HG03159 (cell line): Measurements from ENCODE around the gene DTYMK.

Experiments used
- ATAC-seq: cut with Tn5 transposase; IDR thresholded peaks from one replicate; pipeline ENCODE4 v1.9.1; 2021; ENCODE audit warnings: mild to moderate bottlenecking, moderate library complexity; ENCODE audit not compliant: unreplicated experiment

Gene DTYMK

DNA sequence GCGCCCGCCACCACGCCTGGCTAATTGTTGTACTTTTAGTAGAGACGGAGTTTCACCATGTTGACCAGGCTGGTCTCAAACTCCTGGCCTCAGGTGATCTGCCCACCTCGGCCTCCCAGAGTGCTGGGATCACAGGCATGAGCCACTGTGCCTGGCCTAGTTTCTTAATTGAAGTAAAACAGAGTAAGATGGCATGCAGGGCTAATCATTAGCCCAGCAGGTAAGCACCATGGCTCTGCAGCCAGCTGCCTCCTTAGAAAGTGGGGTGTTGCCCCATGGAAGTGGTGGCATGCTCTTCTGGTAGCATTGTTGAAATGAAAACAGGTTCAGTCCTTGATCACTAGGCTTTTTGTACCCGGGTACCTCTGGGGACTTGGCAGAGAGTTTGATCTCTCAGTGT lies 36.7 kb downstream of the DTYMK start:
- no peak for ATAC-seq

GRCh38 chr2:241649404-241649803 lies 37.2 kb downstream of the DTYMK start:
- no peak for ATAC-seq

DNA sequence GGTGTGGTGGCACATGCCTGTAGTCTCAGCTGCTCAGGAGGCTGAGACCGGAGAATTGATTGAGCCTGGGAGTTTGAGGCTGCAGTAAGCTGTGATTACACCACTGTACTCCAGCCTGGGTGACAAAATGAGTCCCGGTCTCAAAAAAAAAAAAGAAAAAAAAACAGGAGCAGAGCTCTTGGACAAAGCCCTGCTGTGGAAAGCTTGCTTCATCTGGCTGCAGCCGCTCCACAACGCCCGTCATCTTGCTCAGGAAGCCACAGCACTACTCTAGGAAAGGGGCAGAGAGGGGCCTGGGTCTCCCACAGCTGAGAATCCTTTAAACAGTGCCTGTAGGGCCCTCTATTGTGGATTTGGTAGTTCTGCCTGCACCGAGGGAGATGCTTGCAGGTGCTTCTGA lies 38.2 kb downstream of the DTYMK start:
- ATAC-seq = no peak

DNA sequence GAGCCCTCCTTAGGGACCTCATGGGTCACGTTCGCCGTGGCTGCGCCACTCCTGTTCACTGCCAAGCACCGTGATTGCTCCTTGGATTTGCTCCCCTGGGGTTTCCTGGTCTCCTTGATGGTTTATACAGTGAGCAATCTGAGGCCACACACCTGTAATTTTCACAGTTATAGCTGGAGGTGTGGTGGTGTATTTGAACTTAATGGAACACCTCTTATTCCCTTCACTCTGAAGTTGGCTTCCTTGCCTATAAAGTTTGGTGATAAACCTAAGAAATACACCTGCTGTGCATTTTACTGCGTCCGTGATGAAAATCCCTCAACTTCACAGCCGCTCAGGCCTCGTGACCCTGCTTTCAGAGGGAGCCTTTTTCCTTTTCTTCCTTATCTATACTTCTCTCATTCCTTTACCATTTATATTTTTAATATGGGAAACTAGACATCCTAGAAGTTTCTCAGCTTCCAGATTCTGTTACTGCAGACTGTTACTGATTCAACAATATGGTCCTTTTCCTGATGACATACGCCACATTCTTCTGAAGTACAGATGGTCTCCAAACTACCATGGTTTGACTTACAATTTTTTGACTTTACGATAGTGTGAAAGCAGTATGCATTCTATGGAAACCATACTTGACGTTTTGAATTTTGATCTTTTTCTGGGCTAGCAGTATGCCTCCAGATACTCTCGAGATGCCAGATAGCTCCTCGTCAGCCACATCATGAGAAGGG lies 40.5 kb downstream of the DTYMK start:
- ATAC-seq = no peak

DNA sequence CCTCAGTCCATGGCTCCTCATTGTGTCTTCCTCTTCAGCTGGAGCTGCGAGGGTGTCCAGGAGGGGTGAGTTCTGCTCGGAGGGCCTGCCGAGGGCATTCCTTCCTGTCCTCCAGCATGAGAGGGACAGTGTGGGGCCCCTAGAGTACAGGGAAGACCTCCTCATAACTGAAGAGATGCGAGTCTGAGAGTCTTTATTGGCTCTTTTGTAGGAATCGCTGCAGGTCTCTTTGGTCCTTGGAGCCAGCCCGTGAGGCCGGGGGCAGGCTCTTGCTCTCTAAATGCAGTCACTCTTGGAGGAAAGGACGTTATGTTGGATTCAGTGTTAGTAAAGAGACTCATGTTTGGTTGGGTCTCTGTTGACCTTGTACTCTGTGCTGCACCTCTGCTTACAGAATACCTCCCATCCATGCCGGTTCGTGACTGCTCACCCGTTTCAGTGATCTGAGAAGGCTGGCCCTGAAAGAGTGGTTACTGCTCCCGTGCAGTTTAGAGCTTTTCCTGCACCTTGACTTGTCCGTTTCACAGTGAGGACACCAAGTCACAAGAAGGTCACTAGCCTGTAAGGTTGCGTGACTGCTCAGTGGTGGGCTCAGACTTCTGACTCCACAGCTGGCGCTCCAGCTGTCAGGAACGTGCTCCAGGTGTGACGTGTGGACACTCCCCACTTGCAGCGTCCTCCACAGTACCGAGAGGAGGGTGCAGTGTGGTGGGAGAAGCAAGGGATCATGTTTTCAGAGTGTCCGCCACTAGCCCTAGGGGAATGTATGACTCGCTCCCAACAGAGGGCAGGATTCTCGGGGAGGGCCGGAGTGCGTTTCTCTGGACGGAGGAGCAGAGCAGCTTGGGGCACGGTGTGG lies 41.3 kb downstream of the DTYMK start:
- no peak for ATAC-seq

DNA sequence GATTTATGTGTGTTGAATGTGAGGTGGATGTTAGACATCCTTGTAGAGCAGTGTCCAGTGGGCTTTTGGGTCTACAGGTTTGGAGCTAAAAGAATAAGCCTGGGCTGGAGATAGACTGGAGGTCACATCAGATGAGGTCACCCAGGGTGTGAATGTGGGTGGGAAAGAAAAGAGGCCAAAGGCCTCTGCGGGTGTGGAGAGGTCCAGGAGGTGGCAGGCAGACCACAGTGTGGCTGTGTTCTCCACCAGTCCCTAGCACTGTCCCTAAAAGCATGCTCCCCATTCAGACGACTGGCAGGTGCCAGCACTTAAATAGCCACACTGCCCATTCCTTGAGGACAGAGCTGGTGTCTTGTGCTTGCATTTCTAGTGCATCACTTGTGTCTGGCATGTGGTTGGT lies 45.0 kb downstream of the DTYMK start:
- ATAC-seq = no peak

- no peak for ATAC-seq
Observed at GRCh38 chr2:241640165-241640795, 46.3 kb downstream of the DTYMK start.

DNA sequence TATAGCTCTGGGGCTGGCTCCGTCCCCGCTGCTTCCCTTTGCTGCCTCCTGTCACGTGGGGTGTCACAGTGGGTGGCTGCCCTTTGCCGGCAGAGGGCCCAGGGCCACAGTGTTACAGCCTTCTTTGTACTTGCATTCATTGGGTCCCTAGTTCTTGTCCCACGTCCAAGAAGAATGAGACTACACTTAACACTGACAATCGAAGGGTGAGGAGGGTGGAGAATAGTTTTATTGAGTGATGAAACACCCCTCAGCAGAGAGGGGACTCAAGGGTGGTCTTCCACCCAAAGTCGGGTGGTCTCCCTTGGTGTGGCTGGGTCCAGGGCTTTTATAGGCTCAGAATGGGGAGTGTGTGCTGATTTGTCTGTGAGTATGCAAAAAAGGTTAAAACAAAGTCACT lies 47.2 kb downstream of the DTYMK start:
- no peak for ATAC-seq

DNA sequence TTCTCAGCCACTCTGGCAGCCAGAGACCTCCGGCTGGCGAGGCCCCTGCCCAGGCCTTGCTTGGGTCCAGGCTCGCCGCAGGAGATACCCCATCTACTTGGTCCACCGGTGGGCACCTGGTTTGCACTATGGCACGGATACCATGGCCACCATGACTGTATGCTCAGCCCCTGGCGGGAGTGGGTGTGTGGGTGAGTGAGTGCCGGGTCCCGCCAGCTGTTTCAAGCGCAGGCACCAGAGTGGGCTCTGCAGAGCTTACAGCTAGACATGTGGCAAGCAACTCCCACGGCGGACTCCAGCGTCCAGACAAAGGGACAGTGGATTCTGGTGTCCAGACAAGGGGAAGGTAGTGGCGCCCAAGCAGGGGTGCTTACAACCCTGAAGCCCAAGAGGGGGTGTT lies 47.7 kb downstream of the DTYMK start:
- ATAC-seq = no peak

GRCh38 chr2:241637795-241638660 lies 48.6 kb downstream of the DTYMK start:
- peak; percentile 27 for ATAC-seq

DNA sequence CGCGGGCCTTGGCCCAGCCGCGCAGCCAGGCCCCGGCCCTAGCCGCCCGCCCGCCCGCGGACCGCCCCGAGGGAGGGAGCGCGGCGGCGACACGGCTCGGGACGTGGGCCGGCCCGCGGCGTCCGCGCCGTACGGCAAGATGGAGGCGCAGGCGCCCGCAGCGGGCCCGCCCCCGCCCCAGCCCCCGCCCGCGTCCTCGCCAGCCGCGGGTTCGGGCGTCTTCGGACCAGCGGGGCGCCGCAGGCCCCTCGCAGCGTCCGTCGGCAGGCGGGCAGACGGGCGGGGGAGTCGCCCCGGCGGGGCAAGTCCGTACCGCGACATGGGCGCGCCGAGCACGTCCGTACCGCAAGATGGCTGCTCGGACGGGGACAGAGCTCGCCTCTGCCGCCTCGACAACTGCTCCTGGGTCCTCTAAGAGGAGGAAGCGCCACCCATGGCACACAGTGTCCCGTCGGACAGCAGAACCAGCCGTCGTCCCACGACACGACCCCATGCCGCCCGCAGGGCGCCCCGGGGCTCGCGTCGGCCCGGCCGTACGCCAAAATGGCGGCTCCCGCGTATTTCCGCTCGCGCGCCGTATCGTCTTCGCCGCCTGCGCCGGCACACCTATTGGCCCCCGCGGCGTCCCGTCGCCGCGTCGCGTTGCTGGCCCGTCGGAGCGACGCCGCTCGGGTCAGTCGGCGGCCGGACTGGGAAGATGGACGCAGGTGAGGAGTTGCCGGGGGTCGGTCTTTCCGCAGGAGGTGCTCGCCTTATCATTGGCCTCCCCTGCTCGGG lies 49.4 kb downstream of the DTYMK start, which contains the start of the genes ATG4B and THAP4:
TSS of gene ATG4B (plus strand) at position 676 of the 777 bp plus-strand sequence. CDS start at position 698, 22 bp downstream.
TSS of gene THAP4 (minus strand) at position 141 of the 777 bp plus-strand sequence. CDS start 141 bp downstream, outside the sequence.
- ATAC-seq = peak; percentile 59

- ATAC-seq = peak; percentile 27
Observed at GRCh38 chr2:241636182-241637017, 50.2 kb downstream of the DTYMK start.

DNA sequence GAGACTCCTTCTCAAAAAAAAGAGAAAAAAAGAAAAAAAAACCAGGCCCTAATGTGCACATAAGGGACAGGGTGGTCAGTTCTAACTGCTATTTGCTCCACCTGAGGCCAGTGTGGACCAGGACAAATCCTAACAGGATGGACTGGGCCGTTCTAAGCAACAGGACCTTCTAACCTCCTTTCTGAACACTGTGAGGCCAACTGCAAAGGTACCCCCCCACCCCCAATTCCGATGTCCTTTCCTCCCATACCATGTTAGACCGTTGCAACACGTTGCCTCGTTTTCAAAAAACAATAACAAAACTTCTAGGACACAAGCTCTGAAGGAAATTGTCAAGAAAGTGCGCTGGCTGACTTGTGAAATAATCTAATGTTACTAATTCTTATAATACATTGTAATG lies 50.9 kb downstream of the DTYMK start:
- ATAC-seq = no peak

- no peak for ATAC-seq
Observed at GRCh38 chr2:241633561-241633960, 53.1 kb downstream of the DTYMK start.

DNA sequence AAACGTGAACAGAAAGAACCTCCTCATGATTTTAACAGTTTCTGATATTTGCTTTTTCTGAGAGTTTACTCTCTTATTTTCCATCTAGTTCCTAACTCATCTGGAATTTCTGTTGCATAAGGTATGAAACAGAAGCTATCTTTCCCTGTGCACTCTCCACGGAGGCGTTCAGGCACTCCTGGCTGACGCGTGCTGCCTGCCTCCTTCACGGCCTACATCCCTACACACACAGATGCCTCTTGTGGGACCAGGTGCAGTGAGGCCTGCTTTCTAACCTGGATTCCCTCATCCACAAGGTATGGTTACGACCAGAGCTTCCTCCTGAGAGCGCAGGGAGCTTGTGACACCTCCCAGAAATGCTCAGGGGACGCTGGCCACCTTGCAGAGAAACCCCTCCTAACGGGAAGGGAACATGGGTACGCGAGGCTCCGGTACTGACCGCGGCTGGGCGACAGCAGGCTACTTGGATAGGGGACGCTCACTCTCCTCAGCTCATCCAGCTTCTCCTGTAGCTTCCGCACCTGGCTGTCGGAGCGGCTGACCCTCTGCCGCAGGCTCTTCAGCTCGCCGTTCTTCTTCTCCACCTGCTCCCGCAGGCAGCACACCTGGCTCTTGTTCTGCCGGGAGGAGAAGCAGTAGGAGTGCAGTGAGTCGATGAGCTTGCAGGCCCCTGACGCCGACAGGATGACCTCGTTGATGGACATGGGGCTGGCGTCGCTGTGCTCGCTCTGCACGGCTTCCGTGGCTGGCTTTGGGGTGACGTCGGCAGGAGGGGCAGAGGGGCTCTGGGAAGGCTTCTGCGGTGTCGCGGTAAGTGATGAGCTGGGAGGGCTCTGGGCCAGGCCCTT lies 53.9 kb downstream of the DTYMK start:
- ATAC-seq = no peak

- ATAC-seq = no peak
Observed at GRCh38 chr2:241629762-241630435, 56.7 kb downstream of the DTYMK start.

DNA sequence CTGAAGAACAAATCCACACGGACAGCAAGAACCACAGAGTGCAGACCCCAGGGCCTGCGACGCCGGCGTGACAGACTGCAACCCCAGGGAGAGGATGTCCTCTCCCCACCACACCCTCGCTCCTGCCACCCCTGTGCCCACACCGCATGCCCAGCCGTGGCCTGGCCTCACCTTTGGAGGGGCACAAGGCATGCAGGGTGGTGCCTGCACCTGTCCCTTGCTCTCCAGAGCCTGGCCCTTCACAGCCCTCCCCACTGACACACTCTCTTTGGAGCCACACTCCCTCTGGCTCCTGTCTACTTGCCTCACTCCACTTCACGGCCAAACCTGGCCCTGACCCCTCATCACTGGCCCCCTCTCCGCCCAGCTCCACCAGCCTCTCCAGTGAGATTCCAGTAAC lies 58.9 kb downstream of the DTYMK start:
- no peak for ATAC-seq
